Fibroblast of skin of left biceps (primary cell): ENCODE data around the gene PLPP4.

Experiments
- DNase-seq, 2 experiments: peaks; one replicate each; pipeline ENCODE4 v3.0.0-alpha.2; 2013; ENCODE audit warnings: low read depth in 2 of 2

Gene PLPP4

DNA sequence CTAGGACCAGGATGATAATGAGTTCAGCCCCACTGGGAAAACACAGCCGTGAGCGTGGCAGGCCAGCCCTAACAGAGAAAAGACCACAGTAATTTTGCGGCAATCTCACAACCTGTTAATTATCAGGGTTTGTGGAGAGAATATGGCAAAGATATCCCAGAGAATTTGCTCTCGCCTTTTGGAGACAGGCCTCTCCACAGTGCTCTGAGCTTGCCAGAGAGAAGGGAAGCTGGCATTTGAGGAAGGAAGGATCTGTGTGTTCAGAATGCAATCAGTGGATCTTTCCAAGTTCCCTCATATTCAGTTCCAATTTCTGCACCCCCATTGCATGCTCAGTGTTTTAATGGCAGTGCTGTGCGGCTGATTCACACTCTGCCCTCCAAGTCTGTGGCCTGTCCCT is 60.2 kb downstream of the PLPP4 start:
- no peak for DNase-seq

GRCh38 chr10:120517881-120518484 is 61.0 kb downstream of the PLPP4 start:
- DNase-seq = no peak

DNA sequence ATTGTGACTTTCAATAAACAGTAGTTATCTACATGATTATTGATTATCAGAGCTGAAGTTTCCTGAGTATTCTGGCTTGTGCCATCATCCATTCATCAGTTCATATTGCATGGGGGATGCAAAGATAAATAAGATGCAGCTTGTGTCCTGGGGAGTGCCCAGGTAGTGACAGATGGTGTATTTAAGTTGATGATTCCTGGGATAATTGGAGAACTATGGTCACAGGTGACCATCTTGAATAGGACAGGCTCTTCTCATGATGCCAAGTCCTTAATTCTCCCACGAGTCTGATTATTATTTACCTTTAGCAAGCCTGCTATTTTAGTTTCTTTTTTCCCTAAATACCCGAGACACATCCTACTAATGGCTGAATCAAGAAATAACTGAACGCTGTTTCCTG is 64.9 kb downstream of the PLPP4 start:
- no peak for DNase-seq

DNA sequence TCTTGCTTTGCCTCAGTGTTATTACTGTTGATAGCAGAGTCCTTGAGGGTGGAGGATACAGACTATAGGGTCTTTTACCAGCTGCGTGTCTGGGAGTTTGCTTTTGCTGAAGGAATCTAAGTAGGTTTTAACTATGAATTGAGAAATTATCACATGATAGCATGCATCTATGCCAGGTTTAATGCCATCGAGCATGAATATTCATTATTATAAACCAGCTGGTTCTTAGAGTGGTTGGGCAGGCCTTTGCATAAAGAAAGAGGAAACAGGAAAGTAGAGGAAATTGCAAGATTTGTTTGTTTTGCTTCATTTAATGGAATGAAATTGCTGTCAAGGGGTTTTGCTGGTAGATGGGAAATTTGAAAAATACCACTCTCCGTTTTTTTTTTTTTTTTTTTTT is 70.7 kb downstream of the PLPP4 start:
- no peak for DNase-seq

- no peak for DNase-seq
Observed at GRCh38 chr10:120530699-120531098, 73.7 kb downstream of the PLPP4 start.

- DNase-seq = no peak
Observed at GRCh38 chr10:120538091-120538490, 81.1 kb downstream of the PLPP4 start.

DNA sequence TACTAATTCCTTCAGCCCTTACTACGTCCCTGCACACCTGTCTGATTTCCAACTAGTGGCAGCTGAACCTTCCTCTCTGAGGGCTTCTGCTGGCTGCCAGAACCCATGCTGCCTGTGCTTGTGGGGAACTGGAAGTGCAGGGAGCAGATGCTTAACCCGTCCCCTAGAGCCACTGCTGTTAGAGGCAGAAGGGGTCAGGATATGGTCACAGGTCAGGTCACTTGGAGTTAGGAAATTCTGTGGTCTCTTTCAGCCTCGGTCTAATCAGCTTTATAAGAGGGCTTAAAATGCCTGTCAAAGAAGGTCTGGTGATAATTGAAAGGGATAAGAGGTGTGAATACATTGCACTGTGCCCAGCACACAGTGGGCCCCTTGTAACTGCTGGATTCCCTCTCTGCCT is 82.0 kb downstream of the PLPP4 start:
- no peak for DNase-seq

- no peak for DNase-seq
Observed at GRCh38 chr10:120540486-120540885, 83.5 kb downstream of the PLPP4 start.

DNA sequence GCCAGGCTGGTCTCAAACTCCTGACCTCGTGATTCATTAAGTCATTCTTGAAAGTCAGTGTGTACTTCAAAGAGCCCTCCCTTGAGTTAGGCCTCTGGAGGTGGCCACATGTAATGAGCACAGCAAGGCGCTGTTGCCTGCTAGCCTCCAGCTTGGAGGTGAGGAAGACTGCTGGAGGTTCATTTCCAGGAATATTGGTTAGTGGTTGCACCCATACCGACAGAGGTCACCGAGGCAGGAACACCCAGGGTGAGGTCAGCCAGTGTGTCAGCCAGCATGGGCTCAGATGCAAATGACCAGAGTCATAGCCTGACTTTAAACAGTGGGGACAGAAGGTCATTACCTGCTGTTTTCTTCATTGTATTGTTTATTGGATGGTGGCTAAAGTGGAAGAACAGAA is 85.0 kb downstream of the PLPP4 start:
- DNase-seq = no peak

GRCh38 chr10:120542591-120542990 is 85.6 kb downstream of the PLPP4 start:
- DNase-seq = no peak

DNA sequence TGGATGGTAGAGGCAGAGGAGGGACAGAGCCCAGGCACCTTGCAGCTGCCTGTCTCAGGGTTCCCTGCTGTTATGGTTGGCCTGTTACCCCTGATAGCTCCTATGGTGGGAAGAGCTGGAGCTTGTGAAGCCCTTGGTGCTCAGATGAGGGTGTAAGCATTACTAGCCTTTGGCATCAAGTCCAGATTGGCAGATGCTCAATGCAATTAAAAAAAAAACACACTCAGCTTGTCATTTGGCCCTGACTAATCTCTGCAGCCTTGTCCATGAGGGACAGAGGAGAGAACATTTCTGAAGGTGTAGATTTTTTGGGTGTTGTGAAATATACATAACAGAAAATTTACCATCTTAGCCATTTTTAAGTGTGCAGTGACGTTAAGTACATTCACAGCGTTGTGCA is 86.3 kb downstream of the PLPP4 start:
- no peak for DNase-seq

DNA sequence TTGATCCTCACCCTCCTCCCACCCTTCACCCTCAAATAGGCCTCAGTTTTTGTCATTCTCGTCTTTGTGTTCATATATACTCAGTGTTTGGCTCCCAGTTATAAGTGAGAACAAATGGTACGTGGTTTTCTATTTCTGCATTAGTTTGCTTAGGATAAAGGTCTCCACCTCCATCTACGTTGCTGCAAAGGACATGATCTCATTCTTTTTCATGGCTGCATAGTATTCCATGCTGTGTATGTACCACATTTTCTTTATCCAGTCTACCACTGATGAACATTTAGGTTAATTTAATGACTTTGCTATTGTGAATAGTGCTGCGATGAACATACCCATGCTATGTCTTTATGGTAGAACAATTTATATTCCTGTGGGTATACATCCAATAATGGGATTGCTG is 91.2 kb downstream of the PLPP4 start:
- DNase-seq = no peak

DNA sequence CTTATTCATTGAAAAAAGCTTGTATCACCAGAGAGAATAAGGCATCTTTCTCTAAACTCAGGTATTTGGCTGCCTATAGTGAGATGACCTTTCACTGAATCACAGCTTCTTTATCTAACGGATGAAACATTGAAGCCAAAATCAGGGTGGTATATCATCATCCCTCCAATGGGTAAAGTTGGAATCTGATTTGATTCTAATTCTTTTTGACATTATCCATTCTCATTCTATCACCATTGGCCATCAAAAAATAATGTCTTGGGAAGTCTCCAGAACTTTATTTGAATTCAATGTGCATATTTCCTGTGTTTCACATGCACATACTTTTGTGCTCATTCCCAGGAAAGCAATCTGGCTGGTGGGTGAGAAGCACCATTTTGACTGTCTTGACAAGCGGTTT is 95.2 kb downstream of the PLPP4 start:
- no peak for DNase-seq

- DNase-seq = no peak
Observed at GRCh38 chr10:120553911-120554310, 96.9 kb downstream of the PLPP4 start.

DNA sequence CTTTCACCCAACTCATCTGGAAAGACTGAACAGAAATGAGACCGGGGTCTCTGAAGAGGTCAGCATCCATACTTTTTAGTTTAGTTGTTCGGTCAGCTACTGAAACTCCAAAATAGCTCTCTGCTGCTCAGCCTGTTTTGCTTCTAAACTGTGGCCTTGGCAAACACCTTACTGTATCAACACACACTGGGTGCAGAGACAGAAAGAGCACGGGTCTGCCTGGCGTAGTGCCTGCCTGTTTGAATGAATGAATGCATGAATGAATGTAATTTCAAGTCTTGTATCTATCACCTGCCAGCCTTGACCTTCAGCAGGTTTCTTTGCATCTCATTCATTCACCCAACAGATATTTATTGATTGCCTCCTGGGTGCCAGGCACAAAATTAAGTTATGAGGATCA is 98.4 kb downstream of the PLPP4 start:
- no peak for DNase-seq

DNA sequence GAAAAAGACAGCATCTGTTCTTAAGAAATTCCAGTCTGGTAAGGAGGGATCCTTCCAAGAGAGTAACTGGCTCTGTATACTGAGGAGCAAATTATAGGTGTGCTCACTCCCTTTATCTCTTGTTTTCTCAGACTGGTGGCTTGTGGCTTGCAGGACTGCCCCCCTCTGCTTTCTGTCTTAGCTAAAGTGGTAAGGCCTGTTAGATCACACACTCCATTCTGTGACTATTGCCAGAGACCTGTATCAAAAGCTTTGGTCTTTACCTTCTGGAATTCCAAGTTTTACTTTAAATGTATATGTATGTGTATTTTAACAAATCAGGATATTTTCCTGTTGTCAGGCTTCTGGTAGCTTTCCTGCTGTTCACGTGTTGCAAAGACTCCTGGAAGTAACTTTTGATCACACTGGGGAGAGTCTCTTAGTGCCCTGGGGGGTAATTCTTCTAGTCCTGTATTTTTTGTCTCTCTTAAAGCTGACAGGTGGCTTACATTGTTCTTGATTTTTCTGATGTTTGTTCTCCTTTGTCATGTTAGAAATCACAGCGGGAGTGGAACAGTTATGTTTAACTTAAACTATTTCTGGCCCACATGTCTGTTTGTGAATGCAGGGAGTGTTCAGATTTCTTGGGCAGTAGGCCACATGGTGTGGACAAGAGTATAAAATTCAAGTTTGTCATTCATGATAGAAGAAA is 99.0 kb downstream of the PLPP4 start:
- DNase-seq = no peak

DNA sequence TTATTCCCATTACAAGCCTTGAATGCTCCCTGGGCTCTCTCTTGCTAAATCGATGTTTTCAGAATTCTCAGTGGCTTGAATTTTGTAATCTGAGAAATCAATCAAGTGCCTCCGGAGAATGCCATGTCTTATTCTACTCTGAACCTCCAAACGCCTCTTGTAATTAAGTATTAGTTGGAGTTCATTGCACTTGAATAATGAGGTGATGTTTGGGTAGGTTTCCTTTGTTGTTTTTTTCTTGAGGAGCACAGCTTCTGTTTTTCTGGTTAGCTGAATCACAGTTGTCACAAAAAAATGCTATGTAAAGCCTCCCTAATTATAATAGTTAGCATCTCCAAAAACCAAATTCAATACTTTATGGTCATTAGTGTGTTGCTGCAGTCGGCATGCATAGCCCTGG is 100.3 kb downstream of the PLPP4 start:
- no peak for DNase-seq

DNA sequence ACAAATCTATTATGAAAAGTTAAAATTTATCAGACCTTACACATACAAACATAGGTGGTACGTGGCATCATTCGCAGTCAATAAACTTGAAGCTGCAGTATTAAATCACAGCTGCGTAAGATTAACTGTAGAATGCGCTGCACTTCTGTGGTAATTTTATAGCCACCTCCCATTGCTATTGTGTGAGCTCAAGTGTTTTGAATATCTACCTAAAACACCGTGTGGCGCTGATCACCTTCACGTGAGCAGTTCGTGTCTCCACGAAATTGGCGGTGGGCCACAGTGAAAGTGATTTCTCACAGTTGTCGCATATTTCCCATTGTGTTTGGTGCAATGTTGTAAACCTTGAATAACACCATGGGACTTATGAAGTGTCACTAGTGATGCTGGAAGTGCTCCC is 102.8 kb downstream of the PLPP4 start:
- DNase-seq = no peak

GRCh38 chr10:120562956-120563355 is 105.9 kb downstream of the PLPP4 start:
- no peak for DNase-seq

DNA sequence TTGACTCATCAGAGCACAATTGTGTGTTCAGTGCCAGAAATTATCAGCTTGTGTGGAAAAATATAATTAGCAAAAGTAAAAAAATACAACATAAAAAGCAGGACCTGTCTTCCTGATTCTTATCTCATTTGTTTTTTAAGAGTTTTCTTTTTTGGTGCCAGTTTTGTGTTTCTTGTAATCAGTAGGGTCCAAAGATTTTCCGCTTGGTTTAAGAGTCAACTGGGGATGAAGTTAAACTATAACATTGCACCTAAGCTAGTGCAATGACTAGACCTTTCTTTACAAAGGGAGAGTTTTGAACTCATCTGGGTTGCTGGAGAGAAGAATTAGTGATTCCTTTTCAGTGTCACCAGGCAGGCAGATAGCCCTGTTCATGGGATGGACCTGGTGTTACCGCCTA is 113.4 kb downstream of the PLPP4 start:
- DNase-seq = no peak

DNA sequence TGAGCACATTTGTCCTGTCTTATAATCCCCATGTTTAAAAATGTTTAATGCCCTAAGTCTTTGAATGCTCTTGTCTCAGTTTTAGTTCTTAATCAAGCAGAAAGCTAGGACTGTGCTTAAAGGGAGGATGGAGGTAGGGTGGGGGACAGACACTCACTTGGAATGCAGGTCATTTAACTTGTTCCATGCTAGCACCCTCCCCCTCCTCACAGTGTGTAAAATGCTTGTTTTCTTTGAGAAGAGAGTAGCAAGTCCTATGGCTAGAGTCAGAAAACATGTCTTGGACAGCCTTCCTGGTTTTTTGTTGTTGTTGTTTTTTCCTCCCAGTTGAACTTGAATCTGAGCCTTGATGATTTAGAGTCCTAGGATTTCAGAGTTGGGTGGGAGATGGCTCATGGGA is 114.2 kb downstream of the PLPP4 start:
- no peak for DNase-seq

DNA sequence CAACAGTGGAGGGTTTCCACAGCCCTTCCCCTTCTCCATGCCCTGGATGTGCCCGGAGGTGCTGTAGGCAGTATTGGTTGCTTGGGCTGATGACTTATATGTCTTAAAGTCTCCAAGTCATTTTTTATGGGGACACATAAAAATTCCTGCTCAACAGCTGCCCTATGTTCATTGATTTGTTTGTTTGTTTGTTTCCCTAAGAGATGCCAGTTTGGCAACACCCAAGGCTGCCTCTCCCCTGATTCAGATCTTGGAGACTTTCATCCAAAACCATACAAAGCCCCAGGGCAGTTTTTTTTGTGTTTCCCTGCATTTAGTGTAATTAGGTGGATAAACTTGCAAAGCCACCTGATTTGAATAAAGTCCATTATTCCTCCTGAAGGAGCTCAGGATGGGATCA is 115.3 kb downstream of the PLPP4 start:
- DNase-seq = no peak

DNA sequence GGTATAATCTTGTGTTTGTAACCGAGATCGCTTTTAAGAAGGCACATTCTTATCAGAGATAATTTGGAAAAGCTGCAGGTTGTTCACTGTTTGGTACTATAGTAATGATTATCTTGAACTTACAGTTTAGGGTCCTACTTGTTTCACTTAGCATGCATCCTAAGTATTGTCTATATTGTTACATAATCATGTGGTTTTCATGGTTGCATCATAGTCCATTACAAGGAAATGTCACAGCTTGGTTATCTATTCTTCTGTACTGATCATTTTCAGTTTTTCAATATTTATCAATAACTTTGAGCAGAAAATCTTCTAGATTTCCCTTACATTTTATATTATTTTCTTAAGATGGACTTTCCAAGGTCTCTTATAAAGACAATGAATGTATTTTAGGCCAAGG is 116.3 kb downstream of the PLPP4 start:
- DNase-seq = no peak

GRCh38 chr10:120574981-120575380 is 118.0 kb downstream of the PLPP4 start:
- no peak for DNase-seq
